Ishikawa (cell line): ENCODE results near the gene UBE2A.

ENCODE experiments used
- CEBPB ChIP-seq: IDR thresholded peaks from 2 replicates; pipeline ENCODE4 v1.6.1; 2012
- CREB1 ChIP-seq: IDR thresholded peaks from 2 replicates; pipeline ENCODE4 v1.6.1; 2012; ENCODE audit warnings: low read depth
- EGR1 ChIP-seq: IDR thresholded peaks from 2 replicates; pipeline ENCODE4 v1.6.1; 2012
- EP300 ChIP-seq: IDR thresholded peaks from 2 replicates; pipeline ENCODE4 v1.6.1; 2012; ENCODE audit warnings: borderline replicate concordance
- FOXM1 ChIP-seq: IDR thresholded peaks from 2 replicates; pipeline ENCODE4 v1.6.1; 2012; ENCODE audit warnings: low read depth, borderline replicate concordance
- MAX ChIP-seq: IDR thresholded peaks from 2 replicates; pipeline ENCODE4 v1.6.1; 2012
- NFIC ChIP-seq: IDR thresholded peaks from 2 replicates; pipeline ENCODE4 v1.6.1; 2012
- RAD21 ChIP-seq: IDR thresholded peaks from 2 replicates; pipeline ENCODE4 v1.6.1; 2012; ENCODE audit warnings: low read depth
- REST ChIP-seq: IDR thresholded peaks from 2 replicates; pipeline ENCODE4 v1.6.1; 2012; ENCODE audit warnings: low read depth, mild to moderate bottlenecking
- TAF1 ChIP-seq: IDR thresholded peaks from 2 replicates; pipeline ENCODE4 v1.6.1; 2012; ENCODE audit warnings: low read depth, mild to moderate bottlenecking
- TCF12 ChIP-seq: IDR thresholded peaks from 2 replicates; pipeline ENCODE4 v1.6.1; 2012; ENCODE audit warnings: low read depth
- TEAD4 ChIP-seq: IDR thresholded peaks from 2 replicates; pipeline ENCODE4 v1.6.1; 2012
- USF1 ChIP-seq: IDR thresholded peaks from 2 replicates; pipeline ENCODE4 v1.6.1; 2012
- YY1 ChIP-seq: IDR thresholded peaks from 2 replicates; pipeline ENCODE4 v1.6.1; 2012; ENCODE audit warnings: low read depth
- ZBTB7A ChIP-seq: IDR thresholded peaks from 2 replicates; pipeline ENCODE4 v1.6.1; 2012; ENCODE audit warnings: low read depth

UBE2A gene

GRCh38 chrX:119607018-119607389 lies 32.6 kb downstream of the UBE2A start:
- no peak for TF ChIP-seq MAX
- no peak for TF ChIP-seq TCF12
- TF ChIP-seq EGR1: no peak
- TF ChIP-seq CEBPB: no peak
- no peak for TF ChIP-seq USF1
- TF ChIP-seq EP300: no peak
- TF ChIP-seq RAD21: no peak
- TF ChIP-seq NFIC: no peak
- TF ChIP-seq CREB1: no peak
- TF ChIP-seq TEAD4: no peak
- TF ChIP-seq FOXM1: no peak
- no peak for TF ChIP-seq TAF1
- TF ChIP-seq ZBTB7A: no peak
- no peak for TF ChIP-seq REST
- TF ChIP-seq YY1: no peak

- TF ChIP-seq NFIC (no peak), REST (no peak), TEAD4 (no peak), CEBPB (no peak), YY1 (no peak), EGR1 (no peak), USF1 (no peak), RAD21 (no peak), ZBTB7A (no peak), TCF12 (no peak), TAF1 (no peak), EP300 (no peak), MAX (no peak), FOXM1 (no peak), CREB1 (no peak)
These were observed 40.4 kb downstream of the UBE2A start for GRCh38 chrX:119614776-119615175.

GRCh38 chrX:119617517-119618164 lies 43.3 kb downstream of the UBE2A start:
- no peak for TF ChIP-seq CEBPB
- no peak for TF ChIP-seq TAF1
- TF ChIP-seq EGR1: no peak

- TF ChIP-seq CREB1 (no peak), EP300 (no peak), ZBTB7A (no peak)
These were observed 44.1 kb downstream of the UBE2A start for GRCh38 chrX:119618439-119618838.

GRCh38 chrX:119622356-119623232 lies 48.2 kb downstream of the UBE2A start:
- TF ChIP-seq EGR1: no peak
- no peak for TF ChIP-seq CEBPB
- TF ChIP-seq ZBTB7A: no peak
- TF ChIP-seq YY1: no peak
- TF ChIP-seq RAD21: no peak
- no peak for TF ChIP-seq MAX
- no peak for TF ChIP-seq NFIC
- no peak for TF ChIP-seq TAF1
- TF ChIP-seq TCF12: no peak
- TF ChIP-seq TEAD4: no peak
